ENCODE measurements around the gene GRID2. TPM values are rescaled to one million over a fixed set of nuclear protein-coding genes. Genes with fewer than 3 reads are reported as not detected.

Gene GRID2
- total RNA-seq, result under 0.01 and 0.32 TPM in 2 replicates

DNA sequence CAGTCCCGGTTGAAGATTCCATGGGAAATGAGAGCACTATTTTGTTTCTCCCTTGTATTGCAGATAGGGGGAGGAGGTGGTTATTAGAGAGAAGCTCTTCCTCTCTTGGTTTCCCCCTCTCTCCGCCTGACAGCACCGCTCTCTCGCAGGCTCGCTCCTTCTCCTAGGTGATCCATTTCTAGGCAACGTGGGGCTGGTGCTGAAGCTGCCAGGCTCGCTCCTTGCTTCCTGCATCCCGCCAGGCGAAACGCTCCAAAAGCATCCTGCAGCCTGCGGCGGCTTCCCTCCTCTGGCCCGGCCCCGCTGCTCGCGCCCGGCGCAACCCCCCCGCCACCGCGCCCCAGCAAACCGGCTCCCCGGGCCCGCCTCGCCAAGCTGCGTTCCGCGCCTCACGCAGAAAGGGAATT is at the start of gene GRID2:
GRID2 (plus strand) TSS at position 346 of the 407 bp plus-strand sequence.

